Measurements from ENCODE around the gene VAV3. TPM values are rescaled to one million over a fixed set of nuclear protein-coding genes. Genes with fewer than 3 reads are reported as not detected.

The VAV3 gene
- total and polyA plus RNA-seq, 2 of the 8 experiments (the other 6 are each of a cell fraction or from before 2014, with no cell fraction given) = 2.9 to 7.9 TPM

DNA sequence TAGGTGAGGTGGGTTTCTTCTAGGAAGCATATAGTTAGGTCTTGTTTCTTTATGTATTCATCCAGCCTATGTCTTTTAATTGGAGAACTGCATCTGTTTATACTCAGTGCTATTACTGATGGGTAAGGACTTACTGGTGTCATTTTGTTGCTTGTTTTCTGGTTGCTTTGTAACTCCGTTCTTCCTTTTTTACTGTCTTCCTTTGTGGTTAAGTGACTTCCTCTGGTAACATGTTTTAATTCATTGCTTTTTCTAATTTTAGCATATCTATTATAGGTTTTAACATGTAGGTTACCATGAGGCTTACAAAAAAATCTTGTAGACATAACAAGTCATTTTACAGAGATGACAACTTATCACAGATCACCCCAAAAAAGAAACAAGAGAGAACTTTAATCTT, 160.8 kb downstream of the VAV3 start:
- H3K14ac ChIP-seq (ENCODE audit: insufficient read length) = no peak overlapping the region
- no peak overlapping the region for H4K5ac ChIP-seq (ENCODE audit: insufficient read length, low read depth, low read length)
- no peaks in the 10 kb centered on the region for H3K27me3 ChIP-seq (replicated peaks in 1 of 4; ENCODE audit: control insufficient read depth in 3 of 4, extremely low read depth in 1 of 4, insufficient read depth in 3 of 4, low read length in 3 of 4)
- H2BK20ac ChIP-seq (ENCODE audit: low read length) = no peak overlapping the region
- no peak overlapping the region for H3K4ac ChIP-seq (replicated peaks; ENCODE audit: insufficient read length, low read depth, low read length)
- no peaks in the 10 kb centered on the region for H3K23me2 ChIP-seq (ENCODE audit: low read depth, low read length)
- no peaks in the 10 kb centered on the region for H4K20me1 ChIP-seq (replicated peaks in 1 of 2; ENCODE audit: control insufficient read depth in 1 of 2, insufficient read depth in 2 of 2, low read length in 2 of 2)
- ChIA-PET CTCF (ENCODE audit: partially characterized antibody) (interaction anchor here (0.7 kb wide), 1 partner anchor 78 kb away, joined by 3 read pairs; no protein-coding TSS in a partner anchor), POLR2A (ENCODE audit: partially characterized antibody) (no interaction called here)
- H3K4me2 ChIP-seq (ENCODE audit: insufficient read depth in 1 of 2, low read depth in 2 of 2, low read length in 2 of 2) = no peak overlapping the region
- DNase-seq (ENCODE audit: low read depth in 1 of 2, low spot score in 2 of 2) = no peak
- no peak overlapping the region for H4K8ac ChIP-seq (ENCODE audit: extremely low read depth, insufficient read depth, low read length)
- no peak overlapping the region for H3K23ac ChIP-seq (ENCODE audit: insufficient read length)
- no peak for TF ChIP-seq BRCA1 (IDR thresholded peaks at IDR 0.05; ENCODE audit: low read depth, low read length)
- TF ChIP-seq CEBPB (IDR thresholded peaks at IDR 0.05; ENCODE audit: low read depth, low read length) = no peak
- no peak for TF ChIP-seq USF2 (IDR thresholded peaks at IDR 0.05; ENCODE audit: low read length)
- no peak for TF ChIP-seq NRF1 (IDR thresholded peaks at IDR 0.05; ENCODE audit: low read depth, low read length)
- TF ChIP-seq HDAC2 (IDR thresholded peaks at IDR 0.05; ENCODE audit: borderline replicate concordance in 1 of 2, low read depth in 2 of 2, low read length in 2 of 2) = no peak
- no peak for TF ChIP-seq GABPA (IDR thresholded peaks at IDR 0.05; ENCODE audit: borderline replicate concordance, insufficient read depth, low read length)
- no peaks in the 10 kb centered on the region for H3K79me1 ChIP-seq (ENCODE audit: low read depth, low read length)
- no peaks in the 10 kb centered on the region for H3K79me2 ChIP-seq (ENCODE audit: control insufficient read depth in 1 of 2, insufficient read depth in 2 of 2, low read length in 2 of 2)
- no peak overlapping the region for H4K91ac ChIP-seq (replicated peaks; ENCODE audit: insufficient read length, low read length)
- H3K9ac ChIP-seq (replicated peaks in 1 of 4; ENCODE audit: extremely low read depth in 1 of 4, low read depth in 3 of 4, low read length in 3 of 4) = no peak overlapping the region
- no peaks in the 10 kb centered on the region for H3K36me3 ChIP-seq (ENCODE audit: control insufficient read depth in 2 of 4, insufficient read depth in 4 of 4, low read length in 3 of 4)
- no peak overlapping the region for H2AK5ac ChIP-seq (ENCODE audit: low read depth, low read length)
- FAIRE-seq = no peak
- H2BK15ac ChIP-seq (ENCODE audit: low read length) = no peak overlapping the region
- no peak overlapping the region for H2AFZ ChIP-seq (ENCODE audit: low read length)
- H3K18ac ChIP-seq (ENCODE audit: extremely low read depth, low read length) = no peak overlapping the region
- H3K4me1 ChIP-seq (replicated peaks in 1 of 4; ENCODE audit: control insufficient read depth in 3 of 4, insufficient read depth in 4 of 4, low read length in 3 of 4) = peaks cover 0 to 8% (median 2%) of the 10 kb centered on the region in 4 experiments; a peak in 4 of 7 replicates
- H3K27ac ChIP-seq (ENCODE audit: low read depth, low read length) = no peak overlapping the region
- H2BK12ac ChIP-seq (ENCODE audit: low read depth, low read length) = no peak overlapping the region
- H2BK120ac ChIP-seq (replicated peaks; ENCODE audit: low read depth, low read length) = no peak overlapping the region
- H3K56ac ChIP-seq (replicated peaks; ENCODE audit: insufficient read length, low read depth, low read length) = no peak overlapping the region
- 0 out of 4 replicates have a peak, but pooled peaks cover 0 to 2% of the 10 kb centered on the region in 2 experiments for H3K9me3 ChIP-seq (ENCODE audit: insufficient read depth in 2 of 2, low read depth in 1 of 2, low read length in 1 of 2)
- 70% methylated on average over 1 of the region's 1 CpG; no CpG with 5 or more reads in 1 of the 2 experiments for WGBS, 2 experiments (ENCODE audit: extremely low coverage in 1 of 2, insufficient coverage in 1 of 2, insufficient read length in 1 of 2, insufficient replicate concordance in 2 of 2, low coverage in 1 of 2, low lambda C conversion rate in 2 of 2, missing lambda C conversion rate in 1 of 2)
- no peak overlapping the region for H3K4me3 ChIP-seq (ENCODE audit: extremely low read depth in 1 of 4, insufficient read depth in 2 of 4, low read depth in 3 of 4, low read length in 4 of 4)
- no peak overlapping the region for H2BK5ac ChIP-seq (ENCODE audit: low read depth, low read length)
